Stomach (tissue), 9 donors: ENCODE data around the gene CREBBP. TPM values are rescaled to one million over a fixed set of nuclear protein-coding genes. Genes with fewer than 3 reads are reported as not detected.

Source experiments
- DNase-seq, 2 donors: peaks; one replicate each; pipeline versions ENCODE4 v3.0.0 to v3.0.0-alpha.2; 2013 to 2019
- H3K27ac ChIP-seq, 5 donors: fragments of 200-600 bp in 4 of 5; sonication (generic) in 4 of 5; one replicate each; pipeline ENCODE4 v1.5.1; 2013 to 2019; ENCODE audit warnings: mild to moderate bottlenecking in 1 of 5, moderate library complexity in 1 of 5
- H3K27me3 ChIP-seq, 3 donors: fragments of 200-600 bp; sonication (generic); one replicate each; pipeline ENCODE4 v1.5.1; 2017 to 2019; ENCODE audit warnings: mixed run types in 1 of 3
- H3K36me3 ChIP-seq, 4 donors: fragments of 200-600 bp; sonication (generic); 1 replicate in 3 of 4; 2 replicates in 1 of 4; pipeline ENCODE4 v1.5.1; 2016 to 2019
- H3K4me1 ChIP-seq, 4 donors: fragments of 200-600 bp; sonication (generic); one replicate each; pipeline ENCODE4 v1.5.1; 2016 to 2019
- H3K4me3 ChIP-seq, 4 donors: fragments of 200-600 bp; sonication (generic) in 3 of 4; one replicate each; pipeline ENCODE4 v1.5.1; 2016 to 2019; ENCODE audit warnings: mild to moderate bottlenecking in 1 of 4
- H3K9me3 ChIP-seq, 4 donors: fragments of 200-600 bp; sonication (generic); one replicate each; pipeline ENCODE4 v1.5.1; 2016 to 2019
- CTCF ChIP-seq, 7 experiments: fragments of 450-650 bp in 4 of 7; fragments of 200-600 bp in 3 of 7; sonication (generic) in 3 of 7; IDR thresholded peaks; one replicate each; pipeline ENCODE4 v1.5.1; 2016 to 2019; ENCODE audit warnings: antibody characterized with exemption in 7 of 7, control low read depth in 2 of 7, mild to moderate bottlenecking in 1 of 7
- EP300 ChIP-seq: sonication (generic); formaldehyde crosslinking; IDR thresholded peaks from one replicate; pipeline ENCODE4 v1.6.1; 2017; ENCODE audit warnings: antibody characterized with exemption
- POLR2A ChIP-seq, 4 donors: fragments of 450-650 bp; IDR thresholded peaks; one replicate each; pipeline ENCODE4 v1.6.1; 2016; ENCODE audit warnings: antibody characterized with exemption in 4 of 4, control low read depth in 2 of 4, mild to moderate bottlenecking in 1 of 4, moderate library complexity in 1 of 4
- POLR2AphosphoS5 ChIP-seq, 3 donors: sonication (generic); formaldehyde crosslinking; IDR thresholded peaks; one replicate each; pipeline ENCODE4 v1.6.1; 2016; ENCODE audit warnings: antibody characterized with exemption in 3 of 3
- WGBS, 5 donors: extraction: QIAGEN DNeasy Blood & Tissue Kit in 3 of 5; methylation state at CpG; one replicate each; pipeline versions ENCODE4 v1.1.5 to v1.1.7; 2013 to 2018; 5-methylcytosine and 5-hydroxymethylcytosine counted together
- intact Hi-C: fragments of 100-400 bp; cut with DNase I; formaldehyde crosslinking; loops from one replicate; pipeline ENCODE4 v1.15.1; 2023; ENCODE audit warnings: low total_unique reads
- polyA plus RNA-seq, 3 donors: library from polyadenylated mRNA; stranded (reverse); fragments of 200-250 nt; gene quantifications; one replicate each; pipeline ENCODE4 v1.2.3, GENCODE V29; 2013
- total RNA-seq, 5 donors: library from RNA; depleted of rRNA; stranded (reverse); fragments of >200 nt; gene quantifications; one replicate each; pipeline versions ENCODE4 v1.1.0 to v1.2.3, GENCODE V29; 2014 to 2016
- donor health status: healthy with polysubstance abuse.
- donor health status: Bipolar disorder and iron deficiency.
- donor health status: healthy.

Gene CREBBP
- total and polyA plus RNA-seq, 8 donors = 6.7 to 116 (median 75.9) TPM

GRCh38 chr16:3769942-3770341 lies 110.6 kb downstream of the CREBBP start:
- H3K27me3 ChIP-seq = no peaks in the 10 kb centered on the region
- H3K4me3 ChIP-seq = no peak overlapping the region
- no peak for DNase-seq
- peaks cover 0 to 29% (median 21%) of the 10 kb centered on the region in 4 donors for H3K4me1 ChIP-seq
- peaks cover 78 to 95% (median 92%) of the 10 kb centered on the region in 4 donors for H3K36me3 ChIP-seq
- 93 to 96% (median 96%) methylated on average over 13 of the region's 13 CpGs for WGBS, 5 donors
- no peaks in the 10 kb centered on the region for H3K9me3 ChIP-seq
- intact Hi-C loops = no loop called here
- H3K27ac ChIP-seq = no peak overlapping the region
- TF ChIP-seq EP300 (no peak), POLR2AphosphoS5 (IDR thresholded peaks at IDR 0.05) (no peak), POLR2A (IDR thresholded peaks at IDR 0.05) (no peak), CTCF (IDR thresholded peaks at IDR 0.05) (no peak)

GRCh38 chr16:3769013-3769412 lies 111.5 kb downstream of the CREBBP start:
- Histone ChIP-seq H3K27ac (no peak overlapping the region), H3K4me3 (no peak overlapping the region), H3K9me3 (no peaks in the 10 kb centered on the region), H3K36me3 (peaks cover 77 to 95% (median 92%) of the 10 kb centered on the region in 4 donors), H3K4me1 (peaks cover 0 to 21% (median 16%) of the 10 kb centered on the region in 4 donors), H3K27me3 (no peaks in the 10 kb centered on the region)
- WGBS, 5 donors = 94 to 98% (median 97%) methylated on average over 12 of the region's 12 CpGs
- intact Hi-C loops = no loop called here
- TF ChIP-seq POLR2A (IDR thresholded peaks at IDR 0.05) (no peak), POLR2AphosphoS5 (IDR thresholded peaks at IDR 0.05) (no peak), EP300 (no peak), CTCF (IDR thresholded peaks at IDR 0.05) (no peak)
- no peak for DNase-seq

GRCh38 chr16:3767333-3767986 lies 113.1 kb downstream of the CREBBP start:
- intact Hi-C loops = no loop called here
- peaks cover 70 to 95% (median 94%) of the 10 kb centered on the region in 4 donors for H3K36me3 ChIP-seq
- no peak overlapping the region for H3K4me3 ChIP-seq
- DNase-seq = no peak
- H3K27ac ChIP-seq = no peak overlapping the region
- no peak for TF ChIP-seq EP300
- TF ChIP-seq CTCF (IDR thresholded peaks at IDR 0.05) = no peak
- no peak for TF ChIP-seq POLR2A (IDR thresholded peaks at IDR 0.05)
- no peak for TF ChIP-seq POLR2AphosphoS5 (IDR thresholded peaks at IDR 0.05)
- H3K4me1 ChIP-seq = peaks cover 0 to 11% (median 9%) of the 10 kb centered on the region in 4 donors
- no peaks in the 10 kb centered on the region for H3K9me3 ChIP-seq
- no peaks in the 10 kb centered on the region for H3K27me3 ChIP-seq
- WGBS, 5 donors = 89 to 95% (median 92%) methylated on average over 9 of the region's 9 CpGs

GRCh38 chr16:3766177-3766576 lies 114.3 kb downstream of the CREBBP start:
- Histone ChIP-seq H3K4me3 (no peak overlapping the region), H3K36me3 (peaks cover 78 to 100% (median 100%) of the 10 kb centered on the region in 4 donors), H3K27ac (no peak overlapping the region), H3K4me1 (peaks cover 0 to 9% (median 0%) of the 10 kb centered on the region in 4 donors), H3K27me3 (no peaks in the 10 kb centered on the region), H3K9me3 (no peaks in the 10 kb centered on the region)
- WGBS, 5 donors = 94 to 99% (median 97%) methylated on average over 3 of the region's 3 CpGs
- DNase-seq = no peak
- TF ChIP-seq POLR2AphosphoS5 (IDR thresholded peaks at IDR 0.05) (no peak), POLR2A (IDR thresholded peaks at IDR 0.05) (no peak), CTCF (IDR thresholded peaks at IDR 0.05) (no peak), EP300 (no peak)
- intact Hi-C loops = no loop called here
